KMS-11 (cell line): ENCODE measurements around the gene TNFSF13.

ENCODE experiments used
- H2AFZ ChIP-seq: fragments of 200-600 bp; sonication (generic); 2 replicates; pipeline ENCODE4 v1.6.1; 2016; ENCODE audit warnings: antibody characterized with exemption, mixed run types, low read depth
- H3K27ac ChIP-seq: fragments of 200-600 bp; sonication (generic); 2 replicates; pipeline ENCODE4 v1.6.1; 2016; ENCODE audit warnings: mild to moderate bottlenecking, mixed run types
- H3K27me3 ChIP-seq: fragments of 200-600 bp; sonication (generic); 2 replicates; pipeline ENCODE4 v1.6.1; 2017; ENCODE audit warnings: mild to moderate bottlenecking, low read depth, mixed run types, moderate library complexity; ENCODE audit not compliant: insufficient read depth
- H3K36me3 ChIP-seq: fragments of 200-600 bp; sonication (generic); 2 replicates; pipeline ENCODE4 v1.6.1; 2017; ENCODE audit warnings: mild to moderate bottlenecking, mixed run types; ENCODE audit not compliant: insufficient read depth
- H3K4me1 ChIP-seq: fragments of 200-600 bp; sonication (generic); 2 replicates; pipeline ENCODE4 v1.6.1; 2016; ENCODE audit warnings: mild to moderate bottlenecking, low read depth, mixed run types; ENCODE audit not compliant: poor library complexity, severe bottlenecking
- H3K4me2 ChIP-seq: fragments of 200-600 bp; sonication (generic); 2 replicates; pipeline ENCODE4 v1.7.0; 2016; ENCODE audit warnings: mild to moderate bottlenecking, mixed run types
- H3K4me3 ChIP-seq: fragments of 200-600 bp; sonication (generic); IDR thresholded peaks from 2 replicates; pipeline ENCODE4 v1.6.1; 2017; ENCODE audit warnings: low read depth, low read length, mixed read lengths; ENCODE audit not compliant: insufficient read depth
- H3K79me2 ChIP-seq: fragments of 200-600 bp; sonication (generic); 2 replicates; pipeline ENCODE4 v1.6.1; 2016; ENCODE audit warnings: low read depth, mixed run types; ENCODE audit not compliant: insufficient read depth
- H3K9ac ChIP-seq: fragments of 200-600 bp; sonication (generic); 2 replicates; pipeline ENCODE4 v1.6.1; 2016; ENCODE audit warnings: mild to moderate bottlenecking, mixed run types
- H4K20me1 ChIP-seq: fragments of 200-600 bp; sonication (generic); 2 replicates; pipeline ENCODE4 v1.6.1; 2016; ENCODE audit warnings: mild to moderate bottlenecking, mixed run types; ENCODE audit not compliant: insufficient read depth
- CTCF ChIP-seq: fragments of 200-600 bp; sonication (generic); conservative IDR thresholded peaks from 2 replicates; pipeline ENCODE4 v1.6.1; 2017; ENCODE audit warnings: low read depth, mild to moderate bottlenecking, antibody characterized with exemption, low read length, moderate library complexity, mixed read lengths

TNFSF13 gene

GRCh38 chr17:7549401-7550055 is 9.0 kb upstream of the TNFSF13 start:
- Histone ChIP-seq H4K20me1 (no peaks in the 10 kb centered on the region), H3K79me2 (no peaks in the 10 kb centered on the region), H3K4me2 (no peak overlapping the region), H3K27ac (no peak overlapping the region), H3K4me1 (peaks cover 2% of the 10 kb centered on the region), H3K27me3 (no peaks in the 10 kb centered on the region), H3K36me3 (no peaks in the 10 kb centered on the region), H3K4me3 (no peak overlapping the region), H2AFZ (no peak overlapping the region), H3K9ac (no peak overlapping the region)
- no peak for TF ChIP-seq CTCF

- H3K9ac ChIP-seq: no peak overlapping the region
- no peak overlapping the region for H3K4me2 ChIP-seq
These were observed 8.2 kb upstream of the TNFSF13 start for GRCh38 chr17:7550344-7550743.

DNA sequence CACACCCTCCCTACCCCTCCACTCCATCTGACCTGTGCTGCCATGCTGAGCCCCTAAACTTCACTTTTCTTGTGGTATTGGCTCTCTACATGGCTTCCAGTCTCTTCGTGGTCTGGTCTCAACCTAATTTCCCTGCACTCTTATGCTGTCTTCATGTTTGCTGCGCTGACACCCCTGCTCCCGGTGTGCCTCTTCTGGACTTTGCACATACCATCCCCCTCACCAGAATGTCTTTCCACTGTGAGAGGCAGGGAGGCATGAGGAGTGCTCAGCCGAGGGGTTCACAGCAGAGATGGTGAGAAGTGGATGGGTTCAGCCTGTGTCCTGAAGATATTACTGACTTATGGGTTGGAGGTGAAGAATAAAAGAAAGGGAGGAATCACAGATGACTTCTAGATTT is 7.2 kb upstream of the TNFSF13 start:
- Histone ChIP-seq H3K4me3 (no peak overlapping the region), H3K27ac (no peak overlapping the region), H3K9ac (no peak overlapping the region), H3K4me2 (no peak overlapping the region), H4K20me1 (no peaks in the 10 kb centered on the region), H2AFZ (no peak overlapping the region), H3K4me1 (peaks cover 2% of the 10 kb centered on the region), H3K79me2 (no peaks in the 10 kb centered on the region), H3K36me3 (no peaks in the 10 kb centered on the region), H3K27me3 (no peaks in the 10 kb centered on the region)
- no peak for TF ChIP-seq CTCF

More at GRCh38 chr17:7550344-7550743, 8.2 kb upstream of the TNFSF13 start:
- Histone ChIP-seq H4K20me1 (no peaks in the 10 kb centered on the region), H3K79me2 (no peaks in the 10 kb centered on the region), H3K27ac (no peak overlapping the region), H3K36me3 (no peaks in the 10 kb centered on the region), H3K4me3 (no peak overlapping the region), H2AFZ (no peak overlapping the region), H3K27me3 (no peaks in the 10 kb centered on the region), H3K4me1 (peaks cover 2% of the 10 kb centered on the region)
- no peak for TF ChIP-seq CTCF

DNA sequence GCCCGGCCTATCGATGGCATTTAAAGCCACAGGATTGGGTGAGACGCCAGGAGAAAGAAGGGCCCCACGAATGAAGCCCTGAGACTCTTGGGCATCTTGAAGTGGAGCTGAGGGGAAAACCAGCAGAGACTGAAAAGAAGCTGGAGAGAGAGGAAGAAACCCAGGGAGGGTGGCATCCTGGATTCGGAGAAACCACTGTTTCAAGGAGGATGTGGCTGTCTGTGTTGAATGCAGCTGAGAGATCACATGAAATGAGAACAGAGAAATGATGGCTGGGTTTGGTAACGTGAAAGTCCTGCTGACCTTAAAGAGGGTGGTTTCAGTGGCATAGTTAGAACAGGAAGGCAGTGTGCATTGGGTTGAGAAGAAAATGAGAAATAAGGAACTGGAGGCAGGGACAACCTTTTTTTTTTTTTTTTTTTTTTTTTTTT is 5.9 kb upstream of the TNFSF13 start:
- H3K27ac ChIP-seq: no peak overlapping the region

More for the DNA sequence above, 5.9 kb upstream of the TNFSF13 start:
- Histone ChIP-seq H3K36me3 (no peaks in the 10 kb centered on the region), H3K4me2 (no peak overlapping the region), H3K4me1 (peaks cover 2% of the 10 kb centered on the region), H3K79me2 (no peaks in the 10 kb centered on the region), H3K4me3 (no peak overlapping the region), H3K27me3 (no peaks in the 10 kb centered on the region), H2AFZ (no peak overlapping the region), H4K20me1 (no peaks in the 10 kb centered on the region), H3K9ac (no peak overlapping the region)
- TF ChIP-seq CTCF: no peak
